Fibroblast of skin of right biceps (primary cell): Measurements from ENCODE around the gene RTBDN.

Experiments used
- DNase-seq: peaks from one replicate; pipeline ENCODE4 v3.0.0-alpha.2; 2013

The RTBDN gene

DNA sequence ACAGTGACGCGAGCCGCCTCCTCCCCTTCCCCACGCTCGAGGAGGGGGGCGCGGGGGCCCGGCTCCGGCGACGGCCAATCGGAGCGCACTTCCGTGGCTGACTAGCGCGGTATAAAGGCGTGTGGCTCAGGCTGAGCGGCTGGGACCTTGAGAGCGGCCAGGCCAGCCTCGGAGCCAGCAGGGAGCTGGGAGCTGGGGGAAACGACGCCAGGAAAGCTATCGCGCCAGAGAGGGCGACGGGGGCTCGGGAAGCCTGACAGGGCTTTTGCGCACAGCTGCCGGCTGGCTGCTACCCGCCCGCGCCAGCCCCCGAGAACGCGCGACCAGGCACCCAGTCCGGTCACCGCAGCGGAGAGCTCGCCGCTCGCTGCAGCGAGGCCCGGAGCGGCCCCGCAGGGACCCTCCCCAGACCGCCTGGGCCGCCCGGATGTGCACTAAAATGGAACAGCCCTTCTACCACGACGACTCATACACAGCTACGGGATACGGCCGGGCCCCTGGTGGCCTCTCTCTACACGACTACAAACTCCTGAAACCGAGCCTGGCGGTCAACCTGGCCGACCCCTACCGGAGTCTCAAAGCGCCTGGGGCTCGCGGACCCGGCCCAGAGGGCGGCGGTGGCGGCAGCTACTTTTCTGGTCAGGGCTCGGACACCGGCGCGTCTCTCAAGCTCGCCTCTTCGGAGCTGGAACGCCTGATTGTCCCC is 42.9 kb downstream of the RTBDN start, which contains the start of gene JUNB:
Gene JUNB (plus strand): TSS at position 142 of the 706 bp plus-strand sequence. CDS start 286 bp downstream, at position 428.
- DNase-seq, result peak; percentile 97

DNA sequence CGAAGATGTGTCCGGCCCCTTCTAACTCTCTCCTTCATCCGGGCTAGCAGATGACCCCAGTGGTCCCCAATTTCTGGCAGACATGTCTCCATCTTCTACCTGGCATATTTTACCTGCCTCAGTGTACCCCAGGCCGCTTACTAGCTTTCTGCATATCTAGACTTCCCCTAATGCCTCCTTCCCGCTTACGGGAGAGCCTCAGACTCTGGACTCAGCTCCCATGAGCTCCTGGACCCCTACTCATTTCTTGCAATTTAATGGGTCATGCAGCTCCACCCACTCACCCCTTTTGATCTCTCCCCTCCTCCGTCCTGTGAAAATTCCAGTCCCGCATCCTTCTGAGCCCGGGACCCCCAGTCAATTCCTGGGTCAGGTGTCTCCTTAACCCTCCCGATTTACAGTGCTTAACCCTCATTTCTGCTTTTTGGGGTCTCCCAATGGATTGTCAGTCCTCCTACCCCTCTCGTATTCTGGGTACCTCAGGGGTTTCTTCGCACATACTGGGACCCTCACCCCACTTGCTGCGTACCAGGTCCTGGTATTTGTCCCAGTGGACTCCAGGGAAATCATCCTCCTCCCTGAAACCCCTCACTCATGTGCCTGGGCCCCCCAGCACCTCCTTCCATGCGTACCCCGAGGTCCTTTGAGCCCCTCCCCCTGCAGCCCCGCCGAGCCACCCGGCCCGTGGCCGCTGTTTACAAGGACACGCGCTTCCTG is 43.6 kb downstream of the RTBDN start:
- DNase-seq, result no peak

DNA sequence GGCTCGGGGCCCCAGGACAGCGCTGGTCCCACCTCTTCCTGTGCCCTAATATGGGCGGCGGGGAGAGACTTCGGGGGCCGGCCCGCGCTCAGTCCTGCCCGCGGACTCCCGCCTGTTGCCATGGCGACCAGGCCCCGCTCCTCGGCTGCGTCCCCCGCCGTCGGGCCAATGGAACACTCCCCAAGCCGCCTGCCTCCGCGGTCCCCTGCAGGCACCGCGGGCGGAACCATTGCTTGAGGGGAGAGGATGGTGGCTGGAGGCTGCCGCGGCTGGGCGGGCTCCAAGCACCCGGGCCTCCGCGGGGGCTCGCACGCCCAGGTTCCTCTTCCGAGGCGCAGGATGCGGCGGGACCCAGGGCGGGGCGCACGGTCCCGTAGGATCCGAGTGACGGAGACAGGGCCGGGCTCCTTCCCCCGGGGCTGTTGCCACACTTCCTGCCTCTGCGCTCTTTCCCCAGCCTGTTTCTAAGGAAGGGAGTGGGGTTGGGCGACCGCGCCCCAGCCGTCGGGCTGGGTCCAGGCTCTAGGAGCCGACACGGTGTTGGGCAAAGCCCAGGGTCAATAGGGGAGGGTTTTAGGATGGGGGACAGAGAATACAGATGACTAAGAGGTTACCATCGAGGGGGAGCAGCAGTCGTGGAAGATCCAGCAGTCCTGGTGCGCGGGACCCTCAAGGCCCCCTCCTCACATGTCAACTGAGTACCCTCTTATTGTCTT is 44.3 kb downstream of the RTBDN start:
- peak; percentile 97 for DNase-seq

DNA sequence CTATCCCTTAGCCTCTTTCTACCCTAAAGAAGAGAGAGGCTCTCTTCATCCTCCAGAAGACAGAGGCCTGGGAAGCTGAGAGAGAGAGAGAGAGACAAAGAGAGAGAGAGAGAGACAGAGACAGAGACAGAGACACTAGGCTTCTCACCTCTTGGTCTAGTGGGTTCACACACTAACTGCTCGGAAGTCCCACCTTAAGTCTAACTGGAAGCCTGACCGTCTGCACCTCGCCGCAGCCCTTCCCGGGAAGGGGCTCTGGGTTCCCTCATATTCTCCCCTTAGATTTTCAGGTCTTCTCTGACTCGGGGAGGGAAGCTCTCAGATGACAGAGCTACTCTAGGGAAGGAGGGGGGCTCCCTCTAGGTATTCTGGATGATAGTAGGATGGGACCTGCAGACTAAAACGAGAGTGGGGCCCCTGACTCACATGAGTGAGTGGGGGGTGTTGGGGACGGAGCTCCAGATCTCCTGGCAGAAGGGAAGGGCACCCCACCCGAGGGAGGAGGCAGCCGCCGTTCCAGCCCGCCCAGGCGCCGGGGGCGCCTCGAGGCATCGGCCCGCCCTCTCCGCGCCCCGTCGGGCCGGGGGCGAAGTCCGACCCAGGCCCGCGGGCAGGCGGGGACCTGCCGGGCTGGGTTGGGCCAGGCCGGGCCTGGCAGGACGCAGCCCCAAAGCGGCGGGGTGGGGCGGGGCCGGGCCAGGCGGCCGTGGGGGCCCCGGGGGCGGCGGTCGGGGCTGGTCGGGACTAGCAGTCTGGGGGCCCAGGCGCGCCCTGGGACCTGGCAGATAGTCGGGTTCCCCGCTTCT is 45.1 kb downstream of the RTBDN start:
- DNase-seq, result peak; percentile 37

DNA sequence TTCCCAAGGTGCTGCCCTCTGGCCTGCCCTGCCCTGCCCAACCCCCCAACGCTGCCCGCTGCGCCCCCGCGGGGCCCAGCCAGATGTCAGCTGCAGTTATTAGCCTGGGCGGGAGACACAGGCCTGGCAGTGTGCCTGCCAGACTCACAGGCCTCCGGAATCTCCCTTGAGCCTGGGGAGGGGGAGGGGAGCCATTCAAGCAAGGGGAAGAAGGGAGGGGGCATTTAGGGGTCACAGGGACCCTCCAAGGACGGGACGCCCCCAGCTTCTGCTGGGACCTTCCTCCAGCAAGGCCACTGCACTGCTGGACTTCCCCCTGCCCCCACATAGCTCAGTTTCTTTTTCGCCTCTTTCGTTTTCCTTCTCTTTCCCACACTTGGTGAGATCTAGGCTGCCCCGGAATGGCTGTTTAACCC is 45.7 kb downstream of the RTBDN start:
- DNase-seq, result peak; percentile 81

DNA sequence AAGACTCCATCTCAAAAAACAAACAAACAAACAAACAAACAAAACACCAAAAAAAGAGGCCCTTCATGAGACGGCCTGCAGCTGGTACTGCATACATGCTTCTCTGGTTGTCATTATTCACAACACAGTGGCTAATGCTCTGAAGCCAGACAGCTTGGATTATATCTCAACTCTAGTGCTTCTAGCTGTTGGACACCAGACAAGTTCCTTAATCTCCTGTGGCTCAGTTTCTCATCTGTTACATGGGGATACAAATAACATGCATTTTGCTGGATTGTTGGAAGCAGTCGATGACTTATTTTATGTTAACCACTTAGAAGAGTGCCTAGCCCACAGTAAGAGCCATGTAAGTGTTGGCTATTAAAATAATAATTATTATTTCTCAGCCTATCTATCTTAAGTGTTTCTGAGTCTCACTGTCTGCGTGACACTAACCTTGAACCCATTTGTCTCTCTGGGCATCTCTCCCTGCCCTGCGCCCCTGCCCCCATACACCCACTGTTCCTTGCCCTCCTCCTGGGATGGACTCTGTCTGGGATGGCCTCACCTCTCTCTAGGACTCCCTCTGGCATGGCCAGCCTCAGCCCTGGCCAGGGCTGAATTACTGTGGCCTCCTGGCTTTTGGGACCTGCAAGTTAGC is 46.2 kb downstream of the RTBDN start:
- DNase-seq, result no peak

DNA sequence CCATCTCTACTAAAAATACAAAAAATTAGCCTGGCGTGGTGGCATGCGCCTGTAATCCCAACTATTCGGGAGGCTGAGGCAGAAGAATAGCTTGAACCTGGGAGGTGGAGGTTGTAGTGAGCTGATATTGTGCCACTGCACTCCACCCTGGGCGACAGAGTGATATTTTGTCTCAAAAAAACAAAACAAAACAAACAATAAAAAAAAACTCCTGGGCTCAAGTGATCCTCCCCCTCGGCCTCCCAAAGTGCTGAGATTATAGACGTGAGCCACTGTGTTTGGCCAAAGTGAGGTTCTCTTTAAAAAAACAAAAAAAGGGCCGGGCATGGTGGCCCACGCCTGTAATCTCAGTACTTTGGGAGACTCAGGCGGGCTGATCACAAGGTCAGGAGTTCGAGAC is 46.9 kb downstream of the RTBDN start:
- DNase-seq, result no peak

DNA sequence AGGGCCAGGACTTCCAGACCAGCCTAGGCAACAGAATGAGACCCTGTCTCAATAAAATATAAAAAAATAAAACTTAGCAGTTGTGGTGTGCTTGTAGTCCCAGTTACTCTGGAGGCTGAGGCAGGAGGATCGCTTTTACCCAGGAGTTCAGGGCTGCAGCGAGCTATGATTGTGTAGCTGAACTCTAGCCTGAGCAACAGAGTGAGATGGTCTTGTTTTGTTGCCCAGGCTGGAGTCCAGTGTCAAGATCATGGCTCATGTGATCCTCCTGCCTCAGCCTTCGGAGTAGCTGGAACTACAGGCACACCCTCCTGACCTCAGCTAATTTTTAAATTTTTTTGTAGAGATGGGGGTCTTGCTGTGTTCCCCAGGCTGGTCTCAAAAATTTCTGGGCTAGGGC is 47.4 kb downstream of the RTBDN start:
- no peak for DNase-seq

DNA sequence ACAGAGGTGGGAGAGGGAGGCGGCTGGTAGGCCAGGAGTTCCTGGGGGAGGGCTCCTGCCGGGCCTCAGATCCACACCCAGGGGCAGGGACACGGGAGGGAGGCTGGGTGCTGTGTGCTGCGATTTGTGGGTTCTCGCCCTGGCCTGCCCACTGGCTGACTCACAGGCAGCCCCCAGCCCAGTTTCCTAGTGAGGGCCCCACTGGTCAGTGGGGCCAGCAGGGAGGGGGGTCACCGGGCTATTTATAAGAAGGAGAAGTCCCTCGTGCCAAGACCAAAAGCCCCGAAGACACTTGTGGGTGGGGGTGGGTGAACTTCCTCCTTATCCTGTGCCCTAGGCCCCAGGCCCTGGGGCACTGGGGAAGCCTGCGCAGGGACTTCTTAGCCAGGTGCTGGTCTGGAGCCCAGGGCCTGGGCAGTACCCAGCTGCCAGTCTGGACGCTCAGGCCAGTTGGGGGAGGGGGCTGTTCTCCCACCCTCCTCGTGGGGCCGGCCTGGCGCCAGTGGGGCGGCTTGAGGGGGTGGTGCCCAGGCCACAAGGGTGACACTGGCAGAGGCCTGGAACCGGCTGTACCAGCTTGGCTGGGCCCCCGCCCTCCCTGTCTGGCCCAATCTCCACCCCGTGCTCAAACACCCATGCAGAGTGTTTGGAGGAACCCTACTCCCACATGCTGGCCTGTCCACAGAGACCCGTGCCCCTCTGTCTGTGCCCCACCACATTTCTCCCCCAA is 48.1 kb downstream of the RTBDN start:
- no peak for DNase-seq

DNA sequence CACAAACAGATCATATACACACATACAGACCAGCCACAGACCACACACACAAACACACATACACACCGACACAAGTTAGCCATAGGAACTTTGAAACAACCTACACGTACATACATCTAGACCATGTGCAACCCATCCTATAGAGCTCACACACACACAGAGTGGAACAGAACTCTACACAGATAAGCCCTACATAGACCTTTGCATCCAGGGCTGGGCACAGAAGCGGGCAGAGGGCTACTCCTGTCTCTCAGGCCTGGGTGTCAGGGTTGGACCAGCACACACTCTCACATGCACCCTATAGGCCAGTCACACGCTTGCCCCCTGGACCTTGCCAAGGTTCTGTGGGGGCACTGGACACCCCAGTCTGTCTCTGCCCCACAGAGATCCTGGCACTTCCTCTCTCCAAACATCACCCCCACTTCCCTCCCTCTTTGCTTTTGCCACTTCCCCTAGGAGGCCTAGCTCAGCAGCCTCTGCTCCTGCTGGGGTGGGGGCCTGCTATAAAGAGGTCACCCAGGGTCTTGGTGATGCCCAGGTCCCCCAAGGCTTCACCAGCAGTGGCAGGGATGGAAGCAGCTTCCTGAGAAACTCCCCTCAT is 48.8 kb downstream of the RTBDN start:
- DNase-seq, result no peak

DNA sequence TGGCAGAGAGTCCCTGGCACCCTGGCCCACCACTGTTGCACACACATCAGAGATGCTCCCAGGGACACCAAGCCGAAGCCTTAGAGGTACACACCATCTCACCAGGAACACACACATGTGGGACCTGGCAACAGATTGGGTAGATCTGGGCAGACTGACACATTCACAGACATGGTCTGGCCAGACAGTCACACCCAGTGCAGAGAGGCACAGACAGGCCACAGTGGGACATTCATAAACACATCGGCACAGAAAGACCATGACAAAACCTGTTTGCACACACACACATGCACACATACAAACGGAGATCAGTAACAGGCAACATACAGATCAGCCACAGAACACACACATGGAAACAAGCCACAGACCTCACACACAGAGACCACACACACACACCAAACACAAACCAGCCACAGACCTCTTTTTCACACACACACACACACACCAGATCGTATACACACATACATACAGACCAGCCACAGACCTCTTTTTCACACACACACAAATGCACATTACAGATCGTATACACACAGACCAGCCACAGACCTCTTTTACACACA is 49.4 kb downstream of the RTBDN start:
- peak; percentile 43 for DNase-seq

DNA sequence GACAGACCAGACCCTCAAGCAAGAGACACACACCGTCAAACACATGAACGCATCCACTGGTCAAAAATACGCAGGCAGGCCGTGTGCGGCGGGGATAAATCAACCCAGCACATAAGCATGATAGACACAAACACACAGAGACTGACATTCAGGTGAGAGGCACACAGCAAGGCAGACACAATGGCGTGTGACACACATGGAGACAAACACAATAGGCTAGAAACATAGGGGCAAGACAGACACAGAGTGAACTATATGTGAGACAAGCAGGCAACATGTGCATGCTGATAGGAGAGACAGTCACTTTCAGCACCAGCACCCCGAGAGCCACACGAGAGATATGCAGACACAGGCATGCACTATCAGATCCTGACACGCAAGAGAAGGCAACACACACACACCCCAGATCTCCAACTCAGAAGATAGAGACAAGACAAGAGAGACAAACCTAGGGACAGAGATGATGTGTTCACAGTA is 49.9 kb downstream of the RTBDN start:
- peak; percentile 32 for DNase-seq

DNA sequence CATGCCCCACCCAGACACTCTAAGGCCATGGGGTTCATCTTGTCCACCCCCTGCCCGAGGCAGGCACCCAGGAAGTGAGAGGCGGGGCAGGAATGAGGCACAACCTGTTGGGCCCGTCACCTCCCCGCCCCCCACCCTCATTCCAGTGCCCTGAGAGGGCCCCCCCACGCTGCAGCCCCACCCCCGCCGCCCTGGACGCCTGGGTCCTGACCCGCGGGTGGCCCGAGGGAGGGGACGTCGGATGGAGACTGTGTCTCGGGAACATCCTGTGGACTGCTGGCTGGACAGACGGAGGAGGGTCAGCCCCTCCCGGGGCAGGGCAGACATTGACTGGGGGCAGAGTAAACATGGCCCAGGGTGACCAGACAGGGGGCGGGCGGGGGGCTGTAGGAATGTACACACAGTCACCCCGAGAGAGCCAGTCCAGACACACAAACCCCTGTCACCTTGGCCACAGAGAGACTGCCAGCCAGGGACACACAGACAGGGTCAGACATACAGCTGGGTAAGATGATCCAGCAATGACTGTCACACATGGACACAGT is 50.5 kb downstream of the RTBDN start:
- DNase-seq, result no peak

DNA sequence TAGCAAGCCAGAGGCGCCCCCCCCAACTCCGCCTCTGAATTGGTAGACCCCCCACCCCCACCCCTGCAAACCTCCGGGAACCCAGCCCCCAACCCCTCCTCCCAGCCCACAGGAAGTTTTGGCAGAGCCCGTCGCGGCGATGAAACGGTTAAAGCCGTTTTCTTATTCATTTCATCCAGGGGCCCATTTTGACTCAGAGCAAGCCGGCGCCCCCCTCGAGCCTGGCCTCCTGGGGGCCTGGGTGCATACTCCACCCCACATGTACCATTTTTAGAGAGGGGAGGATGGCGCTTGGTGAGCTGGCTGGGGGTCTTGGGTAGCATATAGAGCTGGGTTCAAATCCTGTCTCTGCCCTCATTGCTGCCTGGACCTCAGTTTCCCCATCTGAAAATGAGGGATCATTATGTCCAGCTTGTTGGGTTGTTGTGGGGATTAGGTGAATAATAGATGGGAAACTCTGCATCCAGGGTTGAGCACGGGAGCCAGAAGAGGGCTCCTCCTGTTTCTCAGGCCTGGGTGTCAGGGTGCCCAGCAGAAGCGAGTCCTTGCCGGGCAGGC is 51.0 kb downstream of the RTBDN start:
- peak; percentile 78 for DNase-seq

DNA sequence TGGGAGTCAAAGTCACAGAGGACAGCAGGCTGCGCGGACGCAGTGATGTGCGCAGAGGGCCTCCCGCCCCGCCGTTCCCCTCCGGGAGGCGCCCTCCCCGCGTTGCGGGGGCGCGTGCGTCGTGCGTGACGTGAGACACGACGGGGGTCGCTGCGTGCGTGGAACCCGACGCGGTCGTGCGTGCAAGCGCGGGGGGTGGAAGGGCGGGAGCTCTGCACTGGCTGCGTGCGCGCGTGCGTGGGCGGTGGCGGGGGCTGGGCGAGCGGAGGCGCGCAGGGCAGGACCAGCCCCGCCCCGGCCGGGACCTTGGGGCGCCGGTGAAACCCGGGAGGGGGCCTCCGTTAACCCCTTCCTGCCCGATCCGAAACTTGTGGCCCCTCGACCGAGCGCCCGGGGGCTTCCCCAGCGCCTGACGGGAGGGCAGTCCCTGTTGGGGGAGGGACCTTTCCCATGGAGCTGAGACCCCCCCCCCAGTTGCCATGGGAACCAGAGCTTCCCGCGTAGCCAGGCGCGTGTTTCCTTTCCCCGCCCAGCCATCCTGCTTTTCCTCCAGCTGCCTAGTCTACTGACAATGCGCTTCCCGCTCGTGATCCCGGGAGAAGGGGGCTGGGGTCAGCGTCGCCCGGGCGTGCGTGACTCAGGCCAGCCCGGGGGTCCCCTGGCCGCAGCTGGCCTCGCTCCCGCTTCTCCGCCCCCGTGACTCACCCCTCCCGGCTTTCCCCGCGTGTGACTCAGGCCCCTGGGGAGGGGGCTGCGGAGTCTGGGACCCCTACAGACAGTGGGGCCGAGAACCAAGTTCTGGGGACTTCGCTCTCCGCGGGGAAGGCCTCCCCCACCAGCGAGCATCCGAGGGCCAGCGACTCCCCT is 51.7 kb downstream of the RTBDN start:
- peak; percentile 91 for DNase-seq

DNA sequence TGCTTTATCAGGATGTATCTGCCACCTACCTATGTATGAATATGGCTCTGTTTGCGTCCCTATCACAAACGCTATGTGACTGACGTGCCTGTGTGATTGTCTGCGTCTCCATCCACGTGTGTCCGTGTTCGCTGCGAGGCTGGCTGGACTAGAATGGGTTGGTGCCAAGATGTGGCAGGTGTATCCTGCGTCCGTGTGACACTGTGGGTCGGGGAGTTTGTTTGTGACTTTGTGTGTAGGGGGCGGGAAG is 52.3 kb downstream of the RTBDN start:
- no peak for DNase-seq

DNA sequence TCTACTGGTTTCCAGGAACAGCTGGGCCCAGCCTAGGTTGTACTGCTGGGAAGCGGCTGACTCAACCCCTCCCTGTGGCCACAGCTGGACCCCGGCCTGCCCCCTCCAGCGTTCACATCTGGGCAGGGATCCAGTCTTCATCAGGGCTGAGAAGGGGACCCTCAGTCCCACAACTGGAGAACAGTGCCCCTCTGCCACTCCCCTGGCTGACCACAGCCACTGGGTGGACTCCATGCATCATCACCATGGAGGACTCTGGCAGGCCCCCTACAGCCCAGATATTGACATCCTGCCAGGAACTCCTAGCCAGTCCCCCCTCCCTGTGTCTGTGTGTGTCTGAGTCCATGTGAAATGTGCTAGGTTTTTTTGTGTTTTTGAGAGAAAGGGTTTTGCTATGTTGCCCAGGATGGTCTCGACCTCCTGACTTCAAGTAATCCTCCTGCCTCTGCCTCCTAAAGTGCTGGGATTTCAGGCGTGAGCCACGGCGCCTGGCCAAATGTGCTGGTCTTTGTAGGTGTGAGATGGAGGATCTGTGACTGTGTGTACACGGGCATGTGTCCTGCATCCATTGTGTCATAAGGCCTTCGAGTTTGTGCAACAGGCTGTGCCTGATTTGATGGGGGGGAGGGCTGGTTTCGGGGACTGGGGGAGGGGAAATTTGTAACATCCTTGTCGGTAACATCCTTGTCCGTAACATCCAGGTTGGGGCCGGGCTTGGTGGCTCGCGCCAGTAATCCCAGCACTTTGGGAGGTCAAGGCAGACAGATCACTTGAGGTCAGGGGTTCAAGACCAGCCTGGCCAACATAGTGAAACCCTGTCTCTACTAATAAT is 55.0 kb downstream of the RTBDN start:
- peak; percentile 86 for DNase-seq

DNA sequence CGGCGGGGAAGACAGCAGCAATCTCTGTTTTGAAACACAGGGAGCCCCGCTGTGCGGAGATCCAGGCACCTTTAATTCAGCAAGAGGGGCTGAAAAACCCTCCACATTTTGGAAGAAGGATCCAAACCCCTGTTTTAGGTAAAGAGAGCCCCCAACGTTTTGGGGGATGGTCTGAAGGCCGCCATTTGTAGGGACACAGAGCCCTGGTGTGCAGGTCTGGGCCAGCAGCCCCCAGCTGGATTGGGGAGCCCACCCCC is 55.5 kb downstream of the RTBDN start:
- DNase-seq, result no peak
